ENCODE results near the gene CYP2D6.
A peak's percentile ranks its signal among the peaks of the same experiment; 100 is the strongest.

The CYP2D6 gene

DNA sequence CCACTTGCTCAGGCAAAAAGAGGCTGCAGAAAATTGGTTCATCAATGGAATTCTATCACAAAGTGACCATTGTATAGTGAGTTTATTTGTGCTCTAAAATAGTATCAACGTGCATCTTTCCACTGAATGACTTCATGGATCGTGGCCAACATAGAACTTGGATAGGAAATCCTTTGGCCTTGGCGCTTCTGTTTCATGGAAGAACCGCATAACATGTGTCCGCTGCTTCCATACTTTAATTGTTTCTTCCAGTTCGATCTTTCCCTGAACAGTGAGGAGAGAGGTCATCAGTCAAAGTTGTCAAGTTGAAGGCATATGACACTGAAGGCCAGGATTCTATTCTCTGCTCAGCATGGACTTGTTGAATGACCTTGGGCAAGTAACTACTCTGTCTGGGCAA, 44.6 kb downstream of the CYP2D6 start:
- TF ChIP-seq, protein P1, sequence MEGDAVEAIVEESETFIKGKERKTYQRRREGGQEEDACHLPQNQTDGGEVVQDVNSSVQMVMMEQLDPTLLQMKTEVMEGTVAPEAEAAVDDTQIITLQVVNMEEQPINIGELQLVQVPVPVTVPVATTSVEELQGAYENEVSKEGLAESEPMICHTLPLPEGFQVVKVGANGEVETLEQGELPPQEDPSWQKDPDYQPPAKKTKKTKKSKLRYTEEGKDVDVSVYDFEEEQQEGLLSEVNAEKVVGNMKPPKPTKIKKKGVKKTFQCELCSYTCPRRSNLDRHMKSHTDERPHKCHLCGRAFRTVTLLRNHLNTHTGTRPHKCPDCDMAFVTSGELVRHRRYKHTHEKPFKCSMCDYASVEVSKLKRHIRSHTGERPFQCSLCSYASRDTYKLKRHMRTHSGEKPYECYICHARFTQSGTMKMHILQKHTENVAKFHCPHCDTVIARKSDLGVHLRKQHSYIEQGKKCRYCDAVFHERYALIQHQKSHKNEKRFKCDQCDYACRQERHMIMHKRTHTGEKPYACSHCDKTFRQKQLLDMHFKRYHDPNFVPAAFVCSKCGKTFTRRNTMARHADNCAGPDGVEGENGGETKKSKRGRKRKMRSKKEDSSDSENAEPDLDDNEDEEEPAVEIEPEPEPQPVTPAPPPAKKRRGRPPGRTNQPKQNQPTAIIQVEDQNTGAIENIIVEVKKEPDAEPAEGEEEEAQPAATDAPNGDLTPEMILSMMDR (IDR thresholded peaks at IDR 0.05; ENCODE audit: borderline replicate concordance, extremely low read depth, low read length, poor library complexity, severe bottlenecking), result no peak
- no peak for TF ChIP-seq EZH2 (IDR thresholded peaks at IDR 0.05; ENCODE audit: borderline replicate concordance, low read depth, low read length, severe bottlenecking)
- peaks cover 67% of the 10 kb centered on the region for H3K79me2 ChIP-seq (ENCODE audit: insufficient read depth, low read length)
- H3K4me2 ChIP-seq (ENCODE audit: insufficient read depth, low read length), result no peak overlapping the region
- peaks cover 27% of the 10 kb centered on the region for H3K4me1 ChIP-seq (ENCODE audit: insufficient read depth, low read length)
- no peaks in the 10 kb centered on the region for H3K27me3 ChIP-seq (ENCODE audit: insufficient read depth, low read length, poor library complexity)
- H3K36me3 ChIP-seq (ENCODE audit: insufficient read depth, low read length), result peaks cover 68% of the 10 kb centered on the region
- H2AFZ ChIP-seq (ENCODE audit: low read depth, low read length), result no peak overlapping the region
- peaks cover 13% of the 10 kb centered on the region; the same call in 1 of the 2 replicates for H4K20me1 ChIP-seq (ENCODE audit: insufficient read depth, low read length)
- H3K4me3 ChIP-seq (ENCODE audit: low read depth in 1 of 2, low read length in 2 of 2), result no peak overlapping the region
- DNase-seq (no peak), ATAC-seq (ENCODE audit: insufficient read depth, low read depth) (no peak)
- H3K9me3 ChIP-seq (ENCODE audit: insufficient read depth, low read length, severe bottlenecking), result no peaks in the 10 kb centered on the region
- no peak overlapping the region for H3K9ac ChIP-seq (ENCODE audit: low read depth, low read length)
- H3K27ac ChIP-seq (ENCODE audit: low read length), result no peak overlapping the region

DNA sequence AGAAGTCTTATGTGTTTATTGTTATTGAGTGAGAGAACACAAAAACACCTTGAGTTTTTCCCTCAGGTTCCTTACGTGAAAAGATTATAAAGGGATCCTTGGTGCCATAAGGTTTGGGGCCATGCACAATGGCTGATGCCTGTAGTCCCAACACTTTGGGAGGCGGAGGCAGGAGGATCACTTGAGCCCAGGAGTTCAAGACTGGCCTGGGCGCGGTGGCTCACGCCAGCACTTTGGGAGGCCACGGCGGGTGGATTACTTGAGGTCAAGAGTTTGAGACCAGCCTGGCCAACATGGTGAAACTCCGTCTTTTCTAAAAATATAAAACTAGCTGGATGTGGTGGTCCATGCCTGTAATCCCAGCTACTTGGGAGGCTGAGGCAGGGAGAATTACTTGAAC, 45.7 kb downstream of the CYP2D6 start:
- no peak overlapping the region for H3K9ac ChIP-seq (ENCODE audit: low read depth, low read length)
- TF ChIP-seq, protein P1 (IDR thresholded peaks at IDR 0.05; ENCODE audit: borderline replicate concordance, extremely low read depth, low read length, poor library complexity, severe bottlenecking), result no peak
- TF ChIP-seq EZH2 (IDR thresholded peaks at IDR 0.05; ENCODE audit: borderline replicate concordance, low read depth, low read length, severe bottlenecking), result no peak
- DNase-seq, result no peak
- H3K4me2 ChIP-seq (ENCODE audit: insufficient read depth, low read length), result no peak overlapping the region
- H3K4me1 ChIP-seq (ENCODE audit: insufficient read depth, low read length), result peaks cover 32% of the 10 kb centered on the region
- peaks cover 73% of the 10 kb centered on the region for H3K79me2 ChIP-seq (ENCODE audit: insufficient read depth, low read length)
- no peak overlapping the region for H2AFZ ChIP-seq (ENCODE audit: low read depth, low read length)
- no peaks in the 10 kb centered on the region for H3K9me3 ChIP-seq (ENCODE audit: insufficient read depth, low read length, severe bottlenecking)
- ATAC-seq (ENCODE audit: insufficient read depth, low read depth), result no peak
- H3K36me3 ChIP-seq (ENCODE audit: insufficient read depth, low read length), result peaks cover 68% of the 10 kb centered on the region
- peaks cover 13% of the 10 kb centered on the region; the same call in 1 of the 2 replicates for H4K20me1 ChIP-seq (ENCODE audit: insufficient read depth, low read length)
- no peak overlapping the region for H3K4me3 ChIP-seq (ENCODE audit: low read depth in 1 of 2, low read length in 2 of 2)
- no peak overlapping the region for H3K27ac ChIP-seq (ENCODE audit: low read length)
- H3K27me3 ChIP-seq (ENCODE audit: insufficient read depth, low read length, poor library complexity), result no peaks in the 10 kb centered on the region

DNA sequence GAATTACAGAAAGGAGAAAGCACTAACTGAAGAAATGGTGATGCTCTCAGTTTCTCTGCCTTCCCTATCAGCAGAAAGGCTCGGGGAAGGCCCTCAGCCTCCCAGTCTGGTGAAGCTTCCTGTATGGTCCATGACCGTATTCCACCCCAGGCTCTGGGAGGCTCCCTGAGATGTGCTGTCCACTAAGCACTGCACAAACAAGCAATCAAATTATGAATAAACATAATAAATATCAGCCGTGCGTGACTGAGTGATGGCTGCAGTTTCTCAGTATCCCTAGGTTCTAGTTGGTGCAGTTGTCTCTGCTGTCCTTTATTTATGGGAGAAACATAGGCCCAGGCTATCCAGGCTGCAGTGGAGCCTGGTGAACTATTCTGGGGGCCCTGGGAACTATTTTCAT, 47.5 kb downstream of the CYP2D6 start:
- TF ChIP-seq, protein P1 (IDR thresholded peaks at IDR 0.05; ENCODE audit: borderline replicate concordance, extremely low read depth, low read length, poor library complexity, severe bottlenecking), result no peak
- no peak for TF ChIP-seq EZH2 (IDR thresholded peaks at IDR 0.05; ENCODE audit: borderline replicate concordance, low read depth, low read length, severe bottlenecking)
- Histone ChIP-seq H2AFZ (ENCODE audit: low read depth, low read length) (no peak overlapping the region), H4K20me1 (ENCODE audit: insufficient read depth, low read length) (peaks cover 5% of the 10 kb centered on the region; the same call in 1 of the 2 replicates), H3K27ac (ENCODE audit: low read length) (no peak overlapping the region), H3K4me1 (ENCODE audit: insufficient read depth, low read length) (peaks cover 30% of the 10 kb centered on the region), H3K9ac (ENCODE audit: low read depth, low read length) (no peak overlapping the region), H3K4me3 (ENCODE audit: low read depth in 1 of 2, low read length in 2 of 2) (no peak overlapping the region), H3K36me3 (ENCODE audit: insufficient read depth, low read length) (peaks cover 56% of the 10 kb centered on the region), H3K4me2 (ENCODE audit: insufficient read depth, low read length) (no peak overlapping the region), H3K27me3 (ENCODE audit: insufficient read depth, low read length, poor library complexity) (no peaks in the 10 kb centered on the region), H3K9me3 (ENCODE audit: insufficient read depth, low read length, severe bottlenecking) (no peaks in the 10 kb centered on the region), H3K79me2 (ENCODE audit: insufficient read depth, low read length) (peaks cover 61% of the 10 kb centered on the region)
- no peak for DNase-seq
- no peak for ATAC-seq (ENCODE audit: insufficient read depth, low read depth)

DNA sequence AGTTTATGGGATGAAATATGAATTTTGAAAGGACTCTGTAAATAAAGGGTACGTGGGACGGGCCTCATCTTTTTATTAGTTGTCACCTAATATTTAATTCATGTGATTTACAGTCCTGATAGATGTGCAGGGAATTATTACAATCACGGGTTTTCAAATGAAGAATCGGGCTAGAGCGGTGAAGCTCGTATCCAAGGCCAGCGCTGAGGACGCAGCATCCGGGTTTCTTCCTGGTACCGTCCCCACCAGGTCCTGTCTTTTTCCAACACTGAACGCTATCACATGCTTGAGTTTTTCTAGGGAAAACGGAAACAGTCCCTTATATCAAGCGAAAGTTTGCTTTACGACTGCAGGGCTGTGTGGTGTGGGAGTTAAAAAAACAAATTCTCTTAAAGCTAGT, 50.3 kb downstream of the CYP2D6 start:
- H3K4me2 ChIP-seq (ENCODE audit: insufficient read depth, low read length), result peak overlapping the region; percentile 94
- H3K4me1 ChIP-seq (ENCODE audit: insufficient read depth, low read length), result peaks cover 30% of the 10 kb centered on the region
- H4K20me1 ChIP-seq (ENCODE audit: insufficient read depth, low read length), result no peaks in the 10 kb centered on the region
- TF ChIP-seq, protein P1 (IDR thresholded peaks at IDR 0.05; ENCODE audit: borderline replicate concordance, extremely low read depth, low read length, poor library complexity, severe bottlenecking), result no peak
- no peak for TF ChIP-seq EZH2 (IDR thresholded peaks at IDR 0.05; ENCODE audit: borderline replicate concordance, low read depth, low read length, severe bottlenecking)
- peak overlapping the region; percentile 83 for H2AFZ ChIP-seq (ENCODE audit: low read depth, low read length)
- peaks cover 39% of the 10 kb centered on the region for H3K79me2 ChIP-seq (ENCODE audit: insufficient read depth, low read length)
- H3K36me3 ChIP-seq (ENCODE audit: insufficient read depth, low read length), result peaks cover 37% of the 10 kb centered on the region
- H3K27ac ChIP-seq (ENCODE audit: low read length), result peak overlapping the region; percentile 86
- ATAC-seq (ENCODE audit: insufficient read depth, low read depth) (no peak), DNase-seq (peak; percentile 35)
- H3K9ac ChIP-seq (ENCODE audit: low read depth, low read length), result peak overlapping the region; percentile 88
- no peaks in the 10 kb centered on the region for H3K27me3 ChIP-seq (ENCODE audit: insufficient read depth, low read length, poor library complexity)
- no peaks in the 10 kb centered on the region for H3K9me3 ChIP-seq (ENCODE audit: insufficient read depth, low read length, severe bottlenecking)
- peak overlapping the region; percentile 77 to 86; a peak in 3 of 4 replicates for H3K4me3 ChIP-seq (ENCODE audit: low read depth in 1 of 2, low read length in 2 of 2)
